HUDEP-2 (cell line): ENCODE measurements around the gene SMIM13.
A peak's percentile ranks its signal among the peaks of the same experiment; 100 is the strongest.
"Not testable (repeated sequence)": the region's sequence is repeated elsewhere in the genome, so short reads cannot be mapped to it uniquely, and the experiment has no call there.

ENCODE experiments used
- DNase-seq, 76 experiments: peaks; one replicate each; lab custom pipeline; 2025; ENCODE audit not compliant: unreplicated experiment in 76 of 76; lab: John Stamatoyannopoulos, UW

SMIM13 gene

DNA sequence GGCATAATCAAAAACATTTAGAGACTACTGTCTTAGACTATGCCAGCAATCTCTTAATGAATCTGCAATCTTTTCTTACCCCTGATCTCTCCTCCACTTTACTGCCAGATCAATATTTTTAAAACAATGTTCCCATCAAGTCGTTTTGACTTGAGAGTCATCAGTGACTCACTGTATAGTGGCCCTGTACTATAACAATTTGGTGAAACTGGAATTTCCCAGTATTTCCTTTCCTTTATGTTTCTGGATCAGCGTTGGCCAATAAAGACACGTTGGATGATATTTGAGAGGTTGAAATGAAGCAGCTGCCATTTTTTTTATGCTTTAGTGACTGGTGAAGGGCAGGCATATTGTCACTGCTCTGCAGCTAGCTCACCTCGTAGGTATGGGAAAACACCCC, 10.1 kb upstream of the SMIM13 start:
- no peak for DNase-seq

DNA sequence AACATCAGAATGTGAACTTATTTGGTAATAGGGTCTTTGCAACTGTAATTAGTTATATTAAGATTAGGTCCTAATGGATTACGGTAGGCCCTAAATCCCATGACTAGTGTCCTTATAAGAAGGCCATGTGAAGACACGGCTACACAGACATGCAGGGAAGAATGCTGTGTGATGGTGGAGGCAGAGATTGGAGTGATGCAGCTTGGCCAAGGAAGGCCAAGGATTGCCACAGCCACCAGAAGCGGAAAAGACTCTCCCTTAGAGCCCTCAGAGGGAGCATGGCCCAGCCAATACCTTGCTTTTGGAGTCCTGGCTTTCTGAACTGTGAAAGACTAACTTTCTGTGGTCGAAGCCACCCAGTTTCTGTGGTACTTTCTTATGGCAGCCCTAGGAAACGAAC, 9.7 kb upstream of the SMIM13 start:
- DNase-seq: no peak

DNA sequence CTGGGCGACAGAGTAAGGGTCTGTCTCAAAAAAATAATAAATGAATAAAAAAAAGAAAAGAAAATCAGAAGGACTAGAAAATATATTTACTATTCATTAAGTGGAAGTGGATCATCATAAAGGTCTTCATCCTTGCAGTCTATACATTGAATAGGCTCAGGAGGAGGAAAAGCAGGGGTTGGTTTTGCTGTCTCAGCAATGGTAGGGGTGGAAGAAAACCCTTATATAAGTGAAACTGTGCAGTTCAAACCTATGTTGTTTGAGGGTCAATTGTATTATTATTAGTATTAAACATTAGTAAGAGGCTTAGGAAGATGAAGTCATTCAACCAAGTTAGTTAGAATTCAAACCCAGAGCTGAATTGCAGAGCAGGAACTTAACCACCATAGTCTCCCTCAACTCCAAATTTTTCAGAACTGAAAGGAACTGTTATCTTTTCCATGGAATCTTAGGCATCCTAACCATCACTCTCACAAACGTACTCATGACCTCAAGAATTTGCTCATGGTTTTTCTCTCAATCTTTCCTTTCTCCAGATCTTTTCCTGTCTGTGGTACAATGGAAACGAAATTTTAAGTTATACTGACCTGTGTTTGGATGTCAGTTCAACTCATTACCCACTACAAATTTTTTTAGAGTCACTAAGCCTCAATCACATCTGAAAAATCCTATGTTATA, 7.7 kb upstream of the SMIM13 start:
- no peak for DNase-seq

DNA sequence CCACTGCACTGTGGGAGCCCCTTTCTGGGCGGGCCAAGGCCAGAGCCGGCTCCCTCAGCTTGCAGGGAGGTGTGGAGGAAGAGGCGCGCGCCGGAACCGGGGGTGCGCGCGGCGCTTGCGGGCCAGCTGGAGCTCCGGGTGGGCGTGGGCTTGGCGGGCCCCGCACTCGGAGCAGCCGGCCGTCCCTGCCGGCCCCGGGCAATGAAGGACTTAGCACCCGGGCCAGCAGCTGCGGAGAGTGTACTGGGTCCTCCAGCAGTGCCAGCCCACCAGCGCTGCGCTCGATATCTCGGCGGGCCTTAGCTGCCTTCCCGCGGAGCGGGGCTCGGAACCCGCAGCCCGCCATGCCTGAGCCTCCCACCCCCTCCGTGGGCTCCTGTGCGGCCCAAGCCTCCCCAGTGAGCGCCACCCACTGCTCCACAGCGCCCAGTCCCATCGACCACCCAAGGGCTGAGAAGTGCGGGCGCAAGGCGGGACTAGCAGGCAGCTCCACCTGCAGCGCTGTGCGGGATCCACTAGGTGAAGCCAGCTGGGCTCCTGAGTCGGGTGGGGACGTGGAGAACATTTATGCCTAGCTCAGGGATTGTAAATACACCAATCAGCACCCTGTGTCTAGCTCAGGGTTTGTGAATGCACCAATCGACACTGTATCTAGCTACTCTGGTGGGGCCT, 6.4 kb upstream of the SMIM13 start:
- not testable (repeated sequence) for DNase-seq

DNA sequence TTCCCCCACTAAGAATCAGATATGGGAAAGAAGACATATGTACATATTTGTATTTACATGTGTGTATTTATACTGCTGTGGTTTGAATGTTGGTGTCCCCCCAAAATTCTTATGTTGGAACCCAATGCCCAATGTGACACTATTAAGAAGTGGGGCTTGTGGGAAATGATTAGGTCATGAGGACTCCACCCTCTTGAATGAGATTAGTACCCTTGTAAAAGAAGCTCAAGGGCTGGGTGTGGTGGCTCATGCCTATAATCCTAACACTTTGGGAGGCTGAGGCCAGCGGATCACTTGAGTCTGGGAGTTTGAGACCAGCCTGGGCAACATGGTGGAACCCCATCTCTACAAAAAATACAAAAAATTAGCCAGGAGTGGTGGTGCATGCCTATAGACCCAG, 3.9 kb upstream of the SMIM13 start:
- DNase-seq: peak in 1 of 76 experiments; percentile 9

DNA sequence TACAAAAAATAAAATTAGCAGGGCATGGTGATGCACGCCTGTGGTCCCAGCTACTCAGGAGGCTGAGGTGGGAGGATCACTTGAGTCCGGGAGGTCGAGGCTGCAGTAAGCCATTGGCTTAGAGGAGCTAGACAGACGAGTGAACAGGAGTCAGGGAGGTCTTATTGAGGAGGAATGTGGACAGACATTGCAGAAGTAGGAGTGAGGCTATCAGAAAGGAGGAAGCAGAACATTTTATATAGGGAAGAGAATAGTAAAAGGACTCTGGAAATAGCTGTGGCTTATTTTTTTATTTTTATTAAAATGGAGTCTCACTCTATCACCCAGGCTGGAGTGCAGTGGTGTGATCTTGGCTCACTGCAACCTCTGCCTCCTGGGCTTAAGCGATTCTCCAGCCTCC, 2.5 kb upstream of the SMIM13 start:
- not testable (repeated sequence) for DNase-seq

DNA sequence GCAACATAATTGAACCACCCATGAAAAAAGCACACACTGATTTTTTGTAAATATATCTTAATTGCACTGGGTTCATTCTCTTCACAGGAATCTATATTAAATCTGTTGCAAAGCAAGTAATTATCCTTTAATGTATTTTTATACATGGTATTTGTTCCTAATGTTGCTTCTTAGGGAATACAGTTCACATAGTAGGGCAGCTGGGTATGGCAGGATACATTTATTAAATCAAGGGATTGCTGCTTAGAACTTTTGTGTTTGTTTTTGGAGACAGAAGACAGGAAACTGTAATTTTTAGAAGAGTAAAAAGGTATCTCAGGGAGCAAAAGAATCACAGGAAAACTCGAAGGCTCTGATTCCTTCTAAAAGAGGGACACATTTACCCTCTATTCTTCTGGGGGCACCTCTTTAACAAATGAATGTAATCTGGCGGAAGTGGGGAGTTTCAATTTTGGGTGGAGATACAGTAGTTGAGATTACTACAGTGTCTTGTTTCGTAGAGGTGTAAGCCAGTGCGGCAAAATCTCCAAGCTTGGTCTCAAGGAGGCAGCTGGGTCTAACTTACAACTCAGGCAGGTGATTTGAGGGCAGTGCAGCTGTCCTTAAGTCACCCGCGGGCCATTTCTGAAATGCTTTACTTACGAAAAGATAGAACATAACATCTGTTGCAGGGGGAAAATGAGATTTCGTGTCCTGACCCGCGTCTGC, 812 bp upstream of the SMIM13 start:
- DNase-seq: peak in 3 of 76 experiments; percentile 50 to 64 (median 63)

DNA sequence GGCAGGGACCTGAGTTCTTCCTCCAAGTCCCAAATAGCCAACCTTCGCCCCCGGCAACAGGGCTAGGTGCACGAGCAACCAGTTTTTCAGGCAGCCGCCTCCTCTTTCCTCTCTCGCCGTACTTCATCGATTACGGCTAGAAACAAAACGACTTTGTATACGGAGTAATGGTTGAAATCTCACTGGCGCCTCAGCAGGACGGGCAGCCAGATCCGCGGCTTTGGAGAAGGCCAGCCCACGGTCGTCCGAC, 333 bp upstream of the SMIM13 start:
- DNase-seq: peak in 2 of 76 experiments; percentile 57 to 74

DNA sequence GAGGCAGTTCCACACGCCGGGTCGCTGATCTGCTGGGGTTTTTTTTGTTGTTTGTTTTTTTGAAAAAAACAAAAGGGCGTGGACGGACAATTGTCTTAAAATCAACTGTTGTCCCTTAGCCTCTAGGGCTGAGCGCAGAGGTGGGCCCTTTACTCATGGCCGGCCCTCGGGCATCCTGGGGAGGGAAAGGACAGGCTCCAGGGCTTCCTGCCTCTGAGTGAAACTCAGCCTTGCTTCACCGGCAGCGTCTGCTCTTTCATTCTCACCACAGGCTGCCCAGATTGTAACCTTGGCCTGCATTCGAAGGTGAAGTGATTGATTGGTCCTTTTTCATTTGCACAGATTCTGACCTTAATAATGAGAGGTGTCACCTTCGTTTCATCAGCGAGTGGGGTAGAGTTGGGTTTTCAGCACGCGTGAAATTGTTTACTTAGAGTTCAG, 797 bp downstream of the SMIM13 start:
- peak in 36 of 76 experiments; percentile 17 to 67 (median 46) for DNase-seq

DNA sequence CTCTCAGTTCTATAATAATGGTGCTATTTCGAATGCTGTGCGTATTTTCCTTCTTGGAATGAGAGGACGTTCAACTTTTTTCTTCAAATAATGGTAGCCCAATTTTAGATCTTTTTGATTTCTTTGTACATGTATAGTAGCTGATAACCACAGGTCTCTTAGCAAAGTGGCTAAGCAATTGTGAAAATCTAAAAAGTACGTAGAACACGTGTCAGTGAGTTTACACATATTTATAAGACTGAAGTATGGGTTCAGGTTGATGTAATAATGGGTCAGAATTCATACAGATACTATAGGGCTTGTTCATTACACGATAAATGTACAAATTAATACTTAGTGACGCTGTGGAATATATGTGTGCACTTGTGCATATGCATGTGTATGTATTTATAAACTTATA, 1.3 kb downstream of the SMIM13 start:
- DNase-seq: no peak

DNA sequence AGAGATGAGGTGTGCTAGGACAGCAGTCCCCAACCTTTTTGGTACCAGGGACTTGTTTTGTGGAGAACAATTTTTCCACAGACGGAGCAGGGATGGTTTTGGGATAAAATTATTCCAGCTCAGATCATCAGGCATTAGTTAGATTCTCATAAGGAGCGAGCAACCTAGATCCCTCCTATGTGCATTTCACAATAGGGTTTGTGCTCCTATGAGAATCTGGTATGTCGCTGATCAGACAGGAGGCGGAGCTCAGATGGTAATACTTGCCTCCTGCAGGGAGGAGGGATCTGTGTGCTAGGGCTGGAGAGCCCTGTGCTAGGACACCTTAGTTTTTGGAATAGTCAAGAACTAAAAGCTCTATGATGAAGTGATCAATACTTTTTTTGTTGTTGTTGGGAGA, 2.5 kb downstream of the SMIM13 start:
- DNase-seq: peak in 24 of 76 experiments; percentile 7 to 59 (median 29)

DNA sequence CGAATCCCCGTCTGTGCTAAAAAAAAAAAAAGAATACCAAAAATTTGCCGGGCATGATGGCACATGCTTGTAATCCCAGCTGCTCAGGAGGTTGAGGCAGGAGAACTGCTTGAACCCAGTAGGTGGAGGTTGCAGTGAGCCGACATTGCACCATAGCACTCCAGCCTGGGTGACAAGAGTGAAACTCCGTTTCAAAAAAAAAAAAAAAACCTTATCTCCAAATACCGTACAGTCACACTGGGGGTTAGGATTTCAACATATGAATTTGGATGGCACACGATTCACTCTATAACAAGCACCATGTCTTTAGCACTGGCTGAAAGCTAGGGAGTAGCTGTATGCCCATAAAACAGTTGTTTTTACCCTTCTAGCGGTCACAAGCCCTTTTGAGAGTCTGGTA, 3.8 kb downstream of the SMIM13 start:
- peak in 14 of 76 experiments; percentile 3 to 67 (median 14) for DNase-seq

DNA sequence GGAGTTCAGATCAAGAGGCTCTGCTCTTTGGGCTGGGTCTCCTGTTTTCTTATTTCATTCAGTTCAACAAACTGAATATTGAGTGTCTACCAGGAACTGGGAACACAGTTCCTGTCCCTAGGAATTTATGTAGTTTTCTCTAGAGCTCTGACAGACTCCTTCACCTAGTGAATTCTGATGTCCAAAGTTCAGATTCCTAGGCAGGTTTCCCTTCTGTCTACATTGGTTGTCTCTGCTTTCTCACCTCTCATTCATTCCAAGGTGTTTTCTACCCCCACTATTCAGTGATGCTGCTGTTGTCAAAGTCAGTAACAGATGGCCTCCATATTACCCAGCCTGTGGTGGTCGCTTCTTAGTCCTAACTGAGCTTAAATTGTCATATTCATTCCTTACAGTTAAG, 4.4 kb downstream of the SMIM13 start:
- no peak for DNase-seq

DNA sequence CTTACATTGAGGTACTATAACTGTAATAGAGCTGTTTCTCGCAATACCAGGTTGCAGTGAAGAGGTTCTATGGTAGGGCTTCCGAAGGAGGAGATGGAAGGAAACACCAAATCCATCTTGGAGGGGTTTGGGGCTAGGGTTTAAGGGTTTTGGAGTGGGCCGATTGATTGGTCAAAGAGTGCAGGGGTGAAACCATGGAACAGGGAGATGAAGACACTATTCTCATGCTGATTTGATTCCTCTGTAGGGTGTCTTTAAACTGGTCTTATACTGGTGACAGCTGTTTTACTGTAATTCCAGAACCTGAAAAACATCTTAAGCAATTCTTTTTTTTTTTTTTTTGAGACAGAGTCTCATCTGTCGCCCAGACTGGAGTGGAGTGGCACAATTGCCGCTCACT, 7.8 kb downstream of the SMIM13 start:
- DNase-seq: no peak

DNA sequence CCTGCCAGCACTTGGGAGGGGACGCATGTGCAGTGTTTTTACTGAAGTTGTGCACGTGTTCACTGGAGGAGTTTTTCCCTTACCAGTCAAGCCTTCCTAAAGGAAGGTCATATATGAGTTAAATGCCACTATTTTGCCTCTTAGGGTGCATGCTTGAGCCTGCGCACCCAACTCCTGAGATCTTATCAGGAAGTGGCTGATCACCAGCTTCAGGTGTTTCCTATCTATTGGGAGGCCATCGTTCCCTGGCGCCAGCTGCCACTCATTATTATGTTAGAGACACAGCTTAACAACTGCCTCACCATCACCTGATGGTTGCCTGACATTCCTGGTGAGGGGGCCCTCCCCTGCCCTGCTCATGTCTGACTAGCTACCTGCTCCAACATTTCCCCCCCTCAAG, 9.4 kb downstream of the SMIM13 start:
- DNase-seq: no peak

DNA sequence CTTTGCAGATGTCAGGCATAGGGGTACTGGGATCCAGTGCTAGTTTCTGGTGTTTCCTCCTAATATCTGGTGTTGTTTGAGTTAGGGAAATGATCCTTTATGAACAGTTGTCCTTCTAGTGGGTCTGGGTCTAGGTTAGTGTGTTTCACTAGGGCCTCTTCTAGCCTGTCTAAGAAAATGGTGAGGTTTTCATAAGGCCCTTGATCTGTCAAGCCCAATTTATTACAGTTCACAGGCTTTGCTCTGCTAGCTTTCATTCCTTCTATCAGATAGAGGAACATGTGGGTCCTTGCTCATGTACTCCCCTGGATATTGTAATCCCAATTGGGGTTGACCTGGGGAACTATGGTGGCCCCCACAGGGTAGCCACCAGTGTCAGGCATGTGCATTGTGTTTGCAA, 15.1 kb downstream of the SMIM13 start:
- DNase-seq: no peak

DNA sequence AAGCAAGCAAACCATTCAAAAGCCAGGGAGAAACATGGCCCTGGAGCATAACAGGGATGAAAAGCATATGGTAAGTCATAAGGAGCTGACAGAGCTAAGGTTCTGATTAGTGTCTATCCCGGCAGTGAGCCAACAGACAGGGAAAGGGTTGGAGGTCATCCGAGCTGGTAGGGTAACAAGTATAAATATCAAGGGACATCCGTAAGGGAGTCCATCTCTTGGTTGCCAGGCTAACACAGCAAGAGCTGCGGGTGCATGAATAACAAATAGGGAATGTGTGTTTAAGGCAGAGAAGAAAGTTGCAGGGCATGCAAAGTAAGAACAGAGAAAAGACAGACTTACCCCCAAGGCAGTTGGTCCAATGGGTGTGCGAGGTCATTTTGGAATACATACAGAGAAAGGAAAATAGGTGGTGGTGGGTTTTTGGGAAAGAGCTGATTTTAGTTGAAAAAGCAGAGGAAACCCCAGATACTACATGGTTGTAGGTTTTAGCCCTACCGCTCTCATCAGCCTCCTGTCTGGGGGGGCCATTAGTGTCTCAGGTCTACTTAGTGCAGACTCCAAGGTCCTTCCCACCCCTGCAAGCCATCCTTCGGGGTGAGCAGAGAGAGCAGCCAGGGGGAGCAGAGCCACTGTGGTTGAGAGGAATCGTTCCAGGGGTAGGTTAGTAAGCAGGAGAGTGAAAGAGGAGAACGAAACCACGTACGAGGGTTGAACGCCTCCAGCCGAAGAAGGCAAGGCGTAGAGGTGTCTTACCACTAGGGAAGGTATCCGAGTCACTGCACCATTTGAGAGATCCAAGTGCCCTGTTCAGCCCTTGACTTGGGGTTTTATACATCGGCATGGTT, 17.5 kb downstream of the SMIM13 start, which contains the start of gene ERVFRD-1:
ERVFRD-1 (minus strand) TSS at position 805 of the 848 bp plus-strand sequence. CDS start 6,415 bp downstream, outside the sequence.
- DNase-seq: no peak

DNA sequence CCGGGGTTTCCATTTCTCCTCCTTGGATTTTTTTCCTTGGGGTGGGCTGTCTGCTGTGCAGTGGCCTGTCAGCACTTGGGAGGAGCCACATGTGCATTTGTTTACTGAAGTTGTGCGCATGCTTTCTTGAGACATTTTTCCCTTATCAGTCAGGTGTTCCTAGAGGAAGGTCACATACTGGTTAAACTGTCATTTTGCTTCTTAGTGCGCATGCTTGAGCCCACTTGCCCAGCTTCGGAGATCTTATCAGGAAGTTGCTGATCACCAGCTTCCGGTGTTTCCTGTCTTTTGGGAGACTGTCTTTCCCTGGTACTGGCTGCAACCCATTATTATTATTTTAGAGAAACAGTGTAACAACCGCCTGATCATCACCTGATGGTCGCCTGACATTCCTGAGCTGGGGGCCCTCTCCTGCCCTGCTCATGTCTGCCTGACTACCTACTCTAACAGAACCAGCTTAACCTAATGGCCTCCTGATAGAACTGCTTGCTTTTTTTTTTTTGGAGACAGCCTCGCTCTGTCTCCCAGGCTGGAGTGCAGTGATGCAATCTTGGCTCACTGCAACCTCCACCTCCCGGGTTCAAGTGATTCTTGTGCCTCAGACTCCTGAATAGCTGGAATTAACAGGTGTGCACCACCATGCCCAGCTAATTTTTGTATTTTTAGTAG, 18.3 kb downstream of the SMIM13 start:
- DNase-seq: no peak

DNA sequence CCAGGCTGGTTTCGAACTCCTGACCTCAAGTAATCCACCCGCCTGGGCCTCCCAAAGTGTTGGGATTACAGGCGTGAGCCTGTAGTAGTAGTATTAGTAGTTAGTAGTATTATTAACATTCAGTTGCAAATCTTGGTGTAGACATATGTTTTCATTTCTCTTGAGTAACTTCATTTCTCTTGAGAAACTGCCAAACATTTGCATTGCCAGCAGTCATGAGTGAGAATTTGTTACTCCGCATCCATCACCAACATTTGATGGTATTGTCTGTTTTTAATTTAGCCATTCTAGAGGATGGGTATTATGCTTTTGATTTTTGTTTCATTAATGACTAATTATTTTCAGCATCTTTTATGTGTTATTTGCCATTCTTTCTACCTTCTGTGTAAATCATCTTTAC, 19.4 kb downstream of the SMIM13 start:
- DNase-seq: no peak

DNA sequence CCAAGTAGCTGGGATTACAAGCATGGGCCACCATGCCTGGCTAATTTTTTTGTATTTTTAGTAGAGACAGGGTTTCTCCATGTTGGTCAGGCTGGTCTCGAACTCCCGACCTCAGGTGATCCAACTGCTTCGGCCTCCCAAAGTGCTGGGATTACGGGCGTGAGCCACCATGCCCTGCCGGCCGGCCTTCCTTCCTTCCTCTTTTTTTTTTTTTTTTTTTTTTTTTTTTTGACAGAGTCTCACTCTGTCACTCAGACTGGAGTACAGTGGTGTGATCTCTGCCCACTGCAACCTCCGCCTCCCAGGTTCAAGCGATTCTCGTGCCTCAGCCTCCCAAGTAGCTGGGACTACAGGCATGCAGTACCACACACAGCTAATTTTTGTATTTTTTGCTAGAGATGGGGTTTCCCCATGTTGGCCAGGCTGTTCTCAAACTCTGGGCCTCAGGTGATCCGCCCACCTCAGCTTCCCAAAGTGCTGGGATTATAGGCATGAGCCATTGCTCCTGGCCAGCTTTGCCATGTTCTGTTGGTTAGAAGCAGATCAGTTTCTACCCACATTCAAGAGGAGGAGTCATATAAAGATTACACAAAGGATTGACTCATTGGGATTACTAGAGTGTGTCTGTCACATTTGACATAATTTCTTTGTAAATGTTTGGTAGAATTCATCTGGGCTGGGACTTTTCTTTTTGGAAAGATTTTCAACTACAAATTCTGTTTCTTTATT, 22.3 kb downstream of the SMIM13 start:
- not testable (repeated sequence) for DNase-seq
